ENCODE measurements around the gene ZNF710. TPM values are rescaled to one million over a fixed set of nuclear protein-coding genes. Genes with fewer than 3 reads are reported as not detected.
A peak's percentile ranks its signal among the peaks of the same experiment; 100 is the strongest.

Gene ZNF710
- total and polyA plus RNA-seq, 10 donors = 12.5 to 66.4 (median 30.2) TPM

GRCh38 chr15:90015294-90015693 lies 14.2 kb downstream of the ZNF710 start:
- WGBS, 5 donors = 80 to 89% (median 83%) methylated on average over 6 of the region's 6 CpGs
- no peak for DNase-seq
- intact Hi-C loops (cut with DNase I; ENCODE audit: low total_unique reads) = no loop called here

GRCh38 chr15:90015749-90016148 lies 14.6 kb downstream of the ZNF710 start:
- no peak for TF ChIP-seq POLR2A (IDR thresholded peaks at IDR 0.05)
- TF ChIP-seq POLR2AphosphoS5 (IDR thresholded peaks at IDR 0.05) = no peak
- TF ChIP-seq CTCF (IDR thresholded peaks at IDR 0.05 in 8 of 11, conservative IDR thresholded peaks at IDR 0.05 in 3 of 11) = no peak
- Histone ChIP-seq H3K27me3 (replicated peaks in 1 of 7) (no peaks in the 10 kb centered on the region), H3K4me1 (peaks cover 19 to 92% (median 59%) of the 10 kb centered on the region in 6 donors), H3K27ac (peak overlapping the region in 1 of 8 donors; percentile 93), H3K9me3 (peaks cover 0 to 18% (median 17%) of the 10 kb centered on the region in 8 donors), H3K4me3 (no peak overlapping the region), H3K36me3 (peaks cover 0 to 7% (median 0%) of the 10 kb centered on the region in 6 donors)
- DNase-seq = no peak
- WGBS, 5 donors = 84 to 96% (median 92%) methylated on average over 8 of the region's 8 CpGs
- intact Hi-C loops (cut with DNase I; ENCODE audit: low total_unique reads) = no loop called here

More at GRCh38 chr15:90015294-90015693, 14.2 kb downstream of the ZNF710 start:
- Histone ChIP-seq H3K4me1 (peaks cover 19 to 92% (median 59%) of the 10 kb centered on the region in 6 donors), H3K4me3 (no peak overlapping the region), H3K36me3 (peaks cover 0 to 7% (median 0%) of the 10 kb centered on the region in 6 donors), H3K9me3 (peaks cover 0 to 18% (median 17%) of the 10 kb centered on the region in 8 donors), H3K27ac (peak overlapping the region in 1 of 8 donors; percentile 93), H3K27me3 (replicated peaks in 1 of 7) (no peaks in the 10 kb centered on the region)
- TF ChIP-seq POLR2A (IDR thresholded peaks at IDR 0.05) (no peak), CTCF (IDR thresholded peaks at IDR 0.05 in 8 of 11, conservative IDR thresholded peaks at IDR 0.05 in 3 of 11) (no peak), POLR2AphosphoS5 (IDR thresholded peaks at IDR 0.05) (no peak)

- peaks cover 0 to 9% (median 8%) of the 10 kb centered on the region in 8 donors for H3K9me3 ChIP-seq
- intact Hi-C loops (cut with DNase I; ENCODE audit: low total_unique reads) = no loop called here
- TF ChIP-seq POLR2AphosphoS5 (IDR thresholded peaks at IDR 0.05) (no peak), CTCF (IDR thresholded peaks at IDR 0.05 in 8 of 11, conservative IDR thresholded peaks at IDR 0.05 in 3 of 11) (no peak), POLR2A (IDR thresholded peaks at IDR 0.05) (no peak)
- H3K27me3 ChIP-seq (replicated peaks in 1 of 7) = no peaks in the 10 kb centered on the region
- 67 to 81% (median 74%) methylated on average over 4 of the region's 4 CpGs for WGBS, 5 donors
- H3K36me3 ChIP-seq = no peaks in the 10 kb centered on the region
- H3K27ac ChIP-seq = peak overlapping the region in 1 of 8 donors; percentile 93
- peaks cover 19 to 98% (median 61%) of the 10 kb centered on the region in 6 donors for H3K4me1 ChIP-seq
- DNase-seq = no peak
- H3K4me3 ChIP-seq = no peak overlapping the region
Measured at GRCh38 chr15:90016721-90017120, 15.6 kb downstream of the ZNF710 start.

- Histone ChIP-seq H3K9me3 (no peaks in the 10 kb centered on the region), H3K4me1 (peaks cover 15 to 99% (median 52%) of the 10 kb centered on the region in 6 donors), H3K36me3 (no peaks in the 10 kb centered on the region), H3K4me3 (no peak overlapping the region), H3K27ac (peak overlapping the region in 5 of 8 donors; percentile 39 to 93 (median 81)), H3K27me3 (replicated peaks in 1 of 7) (no peaks in the 10 kb centered on the region)
- intact Hi-C loops (cut with DNase I; ENCODE audit: low total_unique reads) = no loop called here
- no peak for DNase-seq
- 82 to 86% (median 85%) methylated on average over 17 of the region's 17 CpGs for WGBS, 5 donors
- no peak for TF ChIP-seq CTCF (IDR thresholded peaks at IDR 0.05 in 8 of 11, conservative IDR thresholded peaks at IDR 0.05 in 3 of 11)
- TF ChIP-seq POLR2A (IDR thresholded peaks at IDR 0.05) = no peak
- no peak for TF ChIP-seq POLR2AphosphoS5 (IDR thresholded peaks at IDR 0.05)
Measured at GRCh38 chr15:90018216-90018831, 17.2 kb downstream of the ZNF710 start.
